Activated naive CD4-positive, alpha-beta T cell treated with anti-CD3 and anti-CD28 coated beads, Interleukin-2, amount 50 U/mL, for 16 hours (primary cell): ENCODE measurements around the gene ECEL1.
A peak's percentile ranks its signal among the peaks of the same experiment; 100 is the strongest.
"Not testable (repeated sequence)": the region's sequence is repeated elsewhere in the genome, so short reads cannot be mapped to it uniquely, and the experiment has no call there.

Source experiments
- DNase-seq: peaks from one replicate; pipeline ENCODE4 v3.0.0-alpha.2; 2020

The ECEL1 gene, protein sequence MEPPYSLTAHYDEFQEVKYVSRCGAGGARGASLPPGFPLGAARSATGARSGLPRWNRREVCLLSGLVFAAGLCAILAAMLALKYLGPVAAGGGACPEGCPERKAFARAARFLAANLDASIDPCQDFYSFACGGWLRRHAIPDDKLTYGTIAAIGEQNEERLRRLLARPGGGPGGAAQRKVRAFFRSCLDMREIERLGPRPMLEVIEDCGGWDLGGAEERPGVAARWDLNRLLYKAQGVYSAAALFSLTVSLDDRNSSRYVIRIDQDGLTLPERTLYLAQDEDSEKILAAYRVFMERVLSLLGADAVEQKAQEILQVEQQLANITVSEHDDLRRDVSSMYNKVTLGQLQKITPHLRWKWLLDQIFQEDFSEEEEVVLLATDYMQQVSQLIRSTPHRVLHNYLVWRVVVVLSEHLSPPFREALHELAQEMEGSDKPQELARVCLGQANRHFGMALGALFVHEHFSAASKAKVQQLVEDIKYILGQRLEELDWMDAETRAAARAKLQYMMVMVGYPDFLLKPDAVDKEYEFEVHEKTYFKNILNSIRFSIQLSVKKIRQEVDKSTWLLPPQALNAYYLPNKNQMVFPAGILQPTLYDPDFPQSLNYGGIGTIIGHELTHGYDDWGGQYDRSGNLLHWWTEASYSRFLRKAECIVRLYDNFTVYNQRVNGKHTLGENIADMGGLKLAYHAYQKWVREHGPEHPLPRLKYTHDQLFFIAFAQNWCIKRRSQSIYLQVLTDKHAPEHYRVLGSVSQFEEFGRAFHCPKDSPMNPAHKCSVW

GRCh38 chr2:232487385-232488096 lies at the start of gene ECEL1:
Gene ECEL1, minus strand, starts transcription at chr2:232487834. Its CDS starts 1,181 bp downstream, at chr2:232486653.
- DNase-seq: peak; percentile 10

DNA sequence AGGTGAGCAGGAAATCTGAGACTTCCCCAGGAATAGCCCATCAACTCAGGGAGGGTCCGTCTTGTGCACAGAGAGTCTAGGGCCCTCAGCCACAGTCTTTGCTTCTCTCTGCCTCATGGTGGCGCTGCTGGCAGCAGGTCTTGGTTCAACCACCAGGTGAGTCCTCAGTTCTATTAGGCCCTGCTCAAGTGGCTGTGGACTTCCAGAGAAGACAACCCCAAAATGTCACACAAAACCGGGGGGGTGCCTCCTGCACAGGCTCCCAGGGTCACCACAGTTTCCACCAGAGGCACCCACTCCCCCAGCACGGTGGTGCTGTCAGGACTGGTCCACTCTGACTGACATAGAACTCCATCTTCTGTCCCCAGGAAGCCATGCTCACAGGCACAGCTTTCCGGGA lies 49.4 kb upstream of the ECEL1 start:
- DNase-seq: no peak

DNA sequence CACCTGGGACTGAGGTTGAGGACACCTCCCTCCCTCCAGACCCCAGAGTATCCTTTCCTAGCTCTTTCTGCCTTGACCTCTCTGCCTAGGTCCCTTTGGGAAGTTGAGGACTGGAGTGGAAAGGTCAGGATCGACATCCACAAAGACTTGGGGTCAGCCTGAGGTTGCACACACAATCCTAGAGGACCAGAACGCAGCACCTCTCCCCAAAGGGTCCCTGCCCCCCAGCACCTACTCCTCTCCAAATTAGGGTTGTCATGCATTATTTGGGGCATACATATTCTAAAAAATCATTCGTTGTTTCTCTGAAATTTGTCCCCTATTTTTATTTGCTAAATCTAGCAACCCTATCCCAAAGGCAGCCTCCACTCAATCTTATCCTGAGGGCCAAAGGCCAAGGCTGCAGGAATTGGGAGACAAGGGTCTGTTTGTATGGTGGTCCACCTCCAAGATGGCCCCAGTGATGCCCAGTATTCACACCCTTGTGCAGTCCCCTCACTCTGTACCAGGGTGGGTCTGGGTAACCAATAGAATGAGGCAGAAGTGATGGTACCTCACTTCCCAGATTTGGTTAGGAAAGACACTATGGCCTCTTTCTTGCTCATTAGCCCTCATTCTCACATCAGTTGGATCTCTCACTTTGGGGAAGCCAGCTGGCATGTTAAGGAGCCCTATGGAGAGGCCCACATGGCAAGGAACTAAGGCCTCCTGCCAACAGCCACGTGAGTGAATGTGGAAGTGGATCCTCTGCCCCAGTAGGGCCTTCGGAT lies 48.3 kb upstream of the ECEL1 start:
- DNase-seq: no peak

DNA sequence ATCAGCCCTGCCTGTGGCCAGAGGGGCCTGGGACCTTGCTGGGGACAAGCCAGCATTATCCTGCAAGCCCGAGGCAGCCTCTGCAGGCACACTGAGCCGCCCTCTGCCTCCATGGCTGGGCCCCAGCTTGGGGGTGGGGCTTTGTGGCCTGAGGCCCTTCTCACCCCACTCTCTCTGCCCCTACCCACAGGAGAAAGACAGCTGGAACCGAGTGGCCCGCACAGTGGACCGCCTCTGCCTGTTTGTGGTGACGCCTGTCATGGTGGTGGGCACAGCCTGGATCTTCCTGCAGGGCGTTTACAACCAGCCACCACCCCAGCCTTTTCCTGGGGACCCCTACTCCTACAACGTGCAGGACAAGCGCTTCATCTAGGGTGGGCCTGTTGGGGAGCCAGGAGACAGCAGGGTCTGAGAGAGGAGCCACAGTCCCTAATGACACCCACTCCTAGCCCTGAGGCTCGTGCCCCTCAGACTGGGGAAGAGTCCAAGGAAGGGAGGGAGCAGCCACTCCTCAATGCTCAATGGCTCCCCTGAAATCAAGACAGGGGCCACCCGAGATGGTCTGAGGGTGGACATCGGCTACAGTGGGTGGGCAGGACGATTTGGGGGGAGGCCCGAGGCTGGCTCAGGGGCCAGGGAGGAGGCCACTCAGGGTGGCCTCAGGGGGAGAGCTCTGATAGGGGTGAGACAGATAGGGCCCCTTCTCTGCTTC lies 47.5 kb upstream of the ECEL1 start:
- no peak for DNase-seq

- no peak for DNase-seq
Measured at GRCh38 chr2:232533944-232534710, 46.5 kb upstream of the ECEL1 start.

DNA sequence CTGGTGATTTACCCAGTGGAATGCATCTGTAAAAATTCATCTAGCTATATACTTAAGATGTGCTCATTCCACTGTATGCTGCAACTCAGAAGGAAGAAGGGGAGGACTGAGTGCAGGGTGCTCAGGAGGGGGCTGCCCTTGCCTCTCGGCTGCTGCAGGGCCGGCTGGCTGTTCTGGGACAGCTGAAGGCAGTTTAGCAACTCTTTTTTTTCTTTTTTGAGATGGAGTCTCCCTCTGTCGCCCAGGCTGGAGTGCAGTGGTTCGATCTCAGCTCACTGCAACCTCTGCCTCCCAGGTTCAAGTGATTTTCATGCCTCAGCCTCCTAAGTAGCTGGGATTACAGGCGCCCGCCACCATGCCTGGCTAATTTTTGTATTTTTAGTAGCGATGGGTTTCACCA lies 45.2 kb upstream of the ECEL1 start:
- DNase-seq: not testable (repeated sequence)

- no peak for DNase-seq
Measured at GRCh38 chr2:232532419-232532818, 44.8 kb upstream of the ECEL1 start.

- no peak for DNase-seq
Measured at GRCh38 chr2:232530626-232531260, 43.1 kb upstream of the ECEL1 start.

DNA sequence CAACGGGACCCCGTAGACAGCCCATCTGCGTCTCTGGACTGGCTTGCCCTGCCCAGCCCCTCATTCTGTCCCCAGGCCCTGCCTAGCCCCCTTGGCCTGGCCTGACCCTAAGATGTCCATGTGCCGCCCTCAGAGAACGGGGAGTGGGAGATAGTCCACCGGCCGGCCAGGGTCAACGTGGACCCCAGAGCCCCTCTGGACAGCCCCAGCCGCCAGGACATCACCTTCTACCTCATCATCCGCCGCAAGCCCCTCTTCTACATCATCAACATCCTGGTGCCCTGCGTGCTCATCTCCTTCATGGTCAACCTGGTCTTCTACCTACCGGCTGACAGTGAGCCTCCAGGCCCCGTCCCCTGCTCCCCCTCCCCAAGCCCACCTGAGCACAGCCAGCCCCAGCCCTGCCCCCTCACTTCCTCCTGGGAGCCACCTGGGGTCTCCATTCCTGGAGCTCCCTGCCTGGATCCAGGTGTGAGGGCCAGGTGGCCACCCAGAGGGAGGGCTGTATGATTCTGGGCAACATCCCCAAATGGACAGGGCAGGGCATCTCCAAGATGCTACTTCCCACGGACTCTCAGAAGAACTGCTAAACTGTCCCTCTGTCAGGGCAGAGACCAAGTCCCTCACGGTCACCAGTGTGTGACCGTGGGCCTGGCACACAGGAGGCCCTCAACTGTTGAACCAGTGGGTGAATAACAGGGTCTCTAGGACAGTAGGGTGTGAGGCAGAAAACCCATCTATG lies 42.3 kb upstream of the ECEL1 start:
- no peak for DNase-seq

DNA sequence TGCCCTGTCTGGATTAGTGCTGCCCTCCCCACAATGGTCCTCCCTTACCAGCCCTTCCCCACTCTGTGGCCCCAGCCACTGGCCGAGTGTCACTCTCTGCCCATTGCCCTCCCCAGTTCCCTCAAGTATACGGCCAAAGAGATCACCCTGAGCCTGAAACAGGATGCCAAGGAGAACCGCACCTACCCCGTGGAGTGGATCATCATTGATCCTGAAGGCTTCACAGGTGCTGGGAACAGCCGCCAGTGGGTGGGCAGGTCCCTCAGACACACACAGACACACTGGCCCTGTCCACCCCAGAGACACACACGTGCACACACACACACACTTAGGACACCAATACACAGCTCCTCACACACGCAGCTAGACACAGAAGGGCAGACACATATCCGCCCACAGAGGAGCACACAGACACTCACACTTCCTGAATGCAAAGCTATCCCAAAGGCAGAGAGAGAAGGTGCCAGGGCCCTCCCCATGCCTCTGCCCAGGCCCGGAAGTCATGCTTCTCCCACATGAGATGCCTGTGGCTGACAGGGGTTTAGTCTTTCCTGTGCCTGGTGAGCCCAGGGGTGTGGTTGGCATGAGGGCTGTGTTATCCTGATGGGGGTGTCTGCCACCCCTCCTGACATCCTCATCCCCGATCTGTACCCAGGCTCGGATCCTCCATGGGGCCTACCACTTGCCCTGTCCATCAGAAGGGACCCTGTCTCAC lies 41.3 kb upstream of the ECEL1 start:
- no peak for DNase-seq

DNA sequence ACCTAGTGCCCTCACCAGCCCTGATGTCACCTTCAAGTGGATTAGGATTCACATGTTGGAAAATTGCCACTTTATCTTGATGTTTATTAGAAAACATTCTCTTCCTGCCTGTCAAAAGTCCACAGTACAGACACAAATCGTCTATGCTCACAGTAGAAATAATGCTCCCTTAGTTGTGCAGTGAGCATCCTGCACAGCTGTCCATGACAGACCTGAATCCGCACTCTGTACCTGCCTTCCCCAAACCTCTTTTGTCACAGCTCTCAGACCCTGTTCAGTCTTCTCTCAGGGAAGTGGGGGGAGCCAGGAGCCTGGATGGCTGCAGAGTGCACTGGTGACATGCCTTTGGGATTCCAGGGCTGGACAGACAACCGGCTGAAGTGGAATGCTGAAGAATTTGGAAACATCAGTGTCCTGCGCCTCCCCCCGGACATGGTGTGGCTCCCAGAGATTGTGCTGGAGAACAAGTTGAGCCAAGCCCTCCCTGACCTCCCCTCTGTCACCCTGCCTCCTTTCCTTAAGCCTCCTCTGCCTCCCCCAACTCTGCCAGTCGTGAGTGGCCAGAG lies 40.4 kb upstream of the ECEL1 start:
- no peak for DNase-seq

DNA sequence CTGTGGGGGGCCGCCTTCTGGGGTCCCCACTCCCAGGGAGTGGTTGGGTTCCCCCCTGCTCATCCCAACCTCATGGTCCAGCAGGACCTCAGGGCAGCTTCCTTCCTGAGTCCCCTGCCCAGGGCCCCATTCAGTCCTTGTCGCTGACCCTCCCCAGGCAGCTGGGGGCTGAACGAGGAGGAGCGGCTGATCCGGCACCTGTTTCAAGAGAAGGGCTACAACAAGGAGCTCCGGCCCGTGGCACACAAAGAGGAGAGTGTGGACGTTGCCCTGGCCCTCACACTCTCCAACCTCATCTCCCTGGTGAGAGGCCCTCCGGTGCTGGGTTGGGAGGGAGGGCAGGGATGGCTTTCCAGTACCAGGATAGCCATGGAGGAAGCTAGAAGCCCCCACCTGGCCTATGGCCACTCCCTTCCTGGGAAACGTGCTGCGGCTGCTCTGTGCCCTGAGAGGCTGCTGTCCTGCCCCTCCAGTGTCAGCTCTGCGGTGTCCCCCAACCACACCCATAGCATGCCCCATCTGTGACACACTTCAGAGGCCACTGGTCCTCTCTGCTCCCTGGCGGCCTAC lies 38.8 kb upstream of the ECEL1 start:
- DNase-seq: no peak

DNA sequence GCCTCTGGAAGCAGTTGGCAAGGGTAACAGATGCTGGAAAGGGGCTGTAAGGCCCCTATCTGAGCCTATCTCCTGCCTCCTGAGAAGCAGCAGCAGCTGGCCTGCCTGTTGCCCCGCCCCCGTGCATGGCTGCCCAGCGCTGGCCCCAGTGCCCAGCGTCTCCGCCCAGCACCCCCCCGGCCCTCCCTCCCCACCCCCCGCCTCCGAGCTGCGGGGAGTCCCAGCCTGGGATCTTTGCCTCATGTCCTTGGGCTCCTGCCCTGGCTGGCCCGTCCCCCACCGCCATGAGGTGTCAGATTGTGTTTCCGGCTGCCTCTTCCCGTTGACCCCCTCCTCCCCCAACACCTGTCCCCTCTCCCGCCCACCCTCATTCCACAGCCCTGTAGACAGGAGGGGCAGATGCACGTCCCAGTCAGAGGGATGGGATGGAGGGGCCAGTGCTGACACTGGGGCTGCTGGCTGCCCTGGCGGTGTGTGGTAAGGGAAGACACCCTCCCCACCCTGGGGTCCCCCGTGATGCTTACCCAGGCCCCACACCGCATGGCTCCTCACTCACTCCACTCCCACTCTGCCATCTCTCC lies 38.2 kb upstream of the ECEL1 start, which contains the start of gene CHRND:
Gene CHRND (plus strand): TSS at position 370 of the 581 bp plus-strand sequence. CDS start 56 bp downstream, at position 426.
- DNase-seq: no peak

GRCh38 chr2:232525199-232525598 lies 37.6 kb upstream of the ECEL1 start:
- DNase-seq: no peak

- DNase-seq: no peak
Measured at GRCh38 chr2:232524771-232525170, 37.1 kb upstream of the ECEL1 start.

GRCh38 chr2:232523682-232524597 lies 36.3 kb upstream of the ECEL1 start:
- no peak for DNase-seq

DNA sequence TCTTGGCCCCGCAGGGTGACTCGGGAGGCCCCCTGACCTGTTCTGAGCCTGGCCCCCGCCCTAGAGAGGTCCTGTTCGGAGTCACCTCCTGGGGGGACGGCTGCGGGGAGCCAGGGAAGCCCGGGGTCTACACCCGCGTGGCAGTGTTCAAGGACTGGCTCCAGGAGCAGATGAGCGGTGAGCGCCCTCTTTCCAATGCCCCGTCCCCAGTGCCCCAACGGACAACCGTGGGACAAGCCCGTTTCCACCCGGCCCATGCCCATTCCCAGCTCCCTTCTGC lies 35.7 kb upstream of the ECEL1 start:
- no peak for DNase-seq
